COLO668 (cell line): ENCODE data around the gene SASH1.

Source experiments
- DNase-seq: peaks from one replicate; lab custom pipeline; 2025; ENCODE audit not compliant: unreplicated experiment; lab: John Stamatoyannopoulos, UW

SASH1 gene

DNA sequence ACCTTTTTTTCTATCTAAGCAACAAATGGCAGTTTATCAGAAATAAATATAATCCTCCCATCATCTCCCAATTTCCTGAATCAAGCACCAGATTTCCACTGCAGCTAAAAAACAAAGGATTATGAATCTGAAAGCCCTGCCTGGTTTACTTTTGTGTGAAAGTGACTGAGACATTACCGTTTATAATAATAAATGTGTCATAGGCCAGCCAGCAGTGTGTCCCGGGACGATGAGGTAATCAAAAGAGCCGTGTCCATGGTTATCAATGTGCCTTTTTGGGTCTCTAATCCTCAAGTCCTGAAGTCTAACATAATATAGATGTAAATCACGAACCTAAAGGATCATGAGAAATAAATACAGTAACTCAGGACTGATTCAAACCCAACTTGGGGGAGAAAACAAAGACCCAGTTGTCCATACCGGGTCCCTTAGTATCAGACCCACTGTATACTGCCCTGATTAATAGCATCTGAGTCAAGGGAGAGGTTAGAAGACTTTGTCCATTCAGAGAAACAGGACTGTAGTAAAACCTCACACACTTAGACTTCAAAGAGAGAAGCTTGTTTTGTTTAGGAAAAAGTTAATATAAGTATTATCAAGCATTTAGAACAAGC is 149.1 kb downstream of the SASH1 start:
- DNase-seq: no peak

DNA sequence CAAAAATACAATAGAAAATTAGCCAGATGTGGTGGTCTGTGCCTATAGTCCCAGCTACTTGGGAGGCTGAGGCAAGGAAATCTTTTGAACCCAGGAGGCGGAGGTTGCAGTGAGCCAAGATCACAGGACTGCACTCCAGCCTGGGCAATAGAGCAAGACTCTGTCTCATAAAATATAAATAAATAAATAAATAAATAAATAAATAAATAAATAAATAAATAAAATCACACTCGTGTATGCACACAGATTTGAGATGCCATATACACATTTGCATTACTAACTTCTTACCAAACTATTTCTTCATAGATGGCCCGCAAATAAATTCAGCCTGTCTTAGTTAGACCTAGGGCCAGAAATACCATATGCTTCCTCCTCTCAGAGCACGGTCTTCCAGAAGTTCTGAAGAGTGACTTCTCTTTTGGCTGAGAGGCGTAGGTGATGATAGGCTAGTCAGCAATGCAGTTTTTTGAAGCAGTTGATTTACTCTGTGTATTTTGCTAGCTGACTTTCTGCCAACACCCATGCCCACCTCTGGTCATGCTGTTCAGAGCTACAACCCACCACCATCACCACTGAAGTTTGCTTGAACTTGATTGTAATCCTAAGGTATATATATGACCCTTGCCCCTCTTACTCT is 150.1 kb downstream of the SASH1 start:
- DNase-seq: no peak

DNA sequence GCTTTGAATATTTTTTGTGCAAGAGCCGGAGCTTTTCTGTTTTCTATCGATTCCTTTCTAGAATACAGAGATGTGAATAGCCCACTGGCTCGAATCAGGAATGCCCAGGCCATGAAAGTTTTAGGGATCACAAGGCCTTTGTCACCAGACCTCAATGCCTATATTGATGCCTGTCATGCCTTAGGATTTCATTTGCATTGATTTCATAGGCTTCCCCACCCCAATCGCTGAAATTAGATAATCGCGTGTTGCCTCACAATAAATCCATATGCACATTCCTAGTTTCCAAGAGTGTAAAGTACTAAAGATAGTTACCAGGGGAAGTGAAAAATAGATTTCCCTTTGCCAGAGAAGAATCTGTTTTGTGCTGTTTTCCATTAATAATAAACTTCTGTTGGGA is 150.8 kb downstream of the SASH1 start:
- DNase-seq: no peak

DNA sequence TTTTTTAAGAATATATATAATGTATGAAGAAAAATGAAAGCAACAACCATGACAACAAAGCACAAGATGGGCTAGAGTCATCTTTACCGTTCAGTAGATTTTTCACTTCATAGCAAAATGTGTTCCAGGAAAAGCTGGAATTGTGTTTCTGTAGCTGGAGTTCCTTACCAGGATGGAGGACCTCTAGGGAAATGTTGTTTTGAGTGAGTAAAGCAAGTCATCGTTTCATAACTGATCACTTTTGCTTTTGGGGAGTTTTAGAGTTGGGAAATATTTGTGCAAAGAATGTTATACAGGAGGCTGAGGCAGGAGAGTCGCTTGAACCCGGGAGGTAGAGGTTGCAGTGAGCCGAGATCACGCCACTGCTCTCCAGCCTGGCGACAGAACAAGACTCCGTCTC is 151.6 kb downstream of the SASH1 start:
- no peak for DNase-seq

DNA sequence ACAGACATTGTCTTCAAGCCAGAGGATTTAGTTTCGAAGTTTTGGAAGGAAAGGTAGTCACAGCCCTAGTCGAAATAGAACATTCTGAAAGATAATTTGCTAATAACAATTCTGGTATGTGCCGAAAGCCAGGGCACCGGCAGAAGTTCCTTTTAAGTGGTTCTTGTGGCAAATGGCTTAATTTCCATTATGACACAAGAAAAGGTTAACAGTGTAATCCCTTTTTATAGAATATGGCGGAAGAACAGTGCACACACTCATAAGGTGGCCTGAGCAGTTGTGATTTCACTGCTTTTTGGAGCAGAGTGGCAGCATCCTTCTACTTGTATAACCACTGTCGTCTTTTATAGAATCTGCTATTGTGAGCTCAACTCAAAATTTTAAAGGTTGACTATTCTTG is 152.4 kb downstream of the SASH1 start:
- DNase-seq: no peak

DNA sequence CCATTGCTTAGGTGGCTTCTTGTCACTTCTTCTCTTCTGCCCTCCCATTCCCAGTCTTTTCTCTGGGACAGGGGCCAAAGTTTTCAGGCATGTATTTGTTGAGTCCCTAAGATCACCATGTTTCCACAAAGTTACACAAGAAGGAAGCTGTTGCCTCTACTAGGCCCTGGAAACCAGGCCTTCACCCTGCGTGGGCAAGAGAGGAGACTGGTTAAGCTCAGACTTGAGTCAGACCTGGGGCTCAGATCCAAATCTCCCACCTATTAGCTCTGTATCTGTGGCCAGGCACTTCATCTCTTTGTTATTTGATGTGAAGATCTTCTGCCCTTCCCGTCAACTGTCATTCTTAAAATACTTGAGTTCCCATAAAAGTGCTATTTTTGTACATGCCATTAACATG is 154.6 kb downstream of the SASH1 start:
- DNase-seq: no peak

DNA sequence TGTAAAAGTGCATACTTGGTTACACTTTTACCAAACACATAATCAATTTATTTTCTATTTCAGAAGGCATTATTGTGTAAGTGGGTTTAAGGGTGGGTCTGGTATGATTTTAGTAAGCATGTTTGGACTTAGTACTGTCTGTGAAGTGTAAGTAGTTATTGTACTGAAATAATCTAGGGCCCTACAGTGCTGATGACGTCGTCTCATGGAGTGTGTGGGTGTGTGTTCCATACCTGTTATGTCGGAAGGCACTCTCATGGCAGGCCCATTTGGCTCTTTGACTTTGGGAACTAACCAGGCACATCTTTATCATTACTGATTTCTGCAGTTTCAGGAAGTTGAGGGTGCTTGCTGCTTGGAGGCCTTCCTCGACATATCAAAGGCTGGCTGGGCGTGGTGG is 155.1 kb downstream of the SASH1 start:
- no peak for DNase-seq

DNA sequence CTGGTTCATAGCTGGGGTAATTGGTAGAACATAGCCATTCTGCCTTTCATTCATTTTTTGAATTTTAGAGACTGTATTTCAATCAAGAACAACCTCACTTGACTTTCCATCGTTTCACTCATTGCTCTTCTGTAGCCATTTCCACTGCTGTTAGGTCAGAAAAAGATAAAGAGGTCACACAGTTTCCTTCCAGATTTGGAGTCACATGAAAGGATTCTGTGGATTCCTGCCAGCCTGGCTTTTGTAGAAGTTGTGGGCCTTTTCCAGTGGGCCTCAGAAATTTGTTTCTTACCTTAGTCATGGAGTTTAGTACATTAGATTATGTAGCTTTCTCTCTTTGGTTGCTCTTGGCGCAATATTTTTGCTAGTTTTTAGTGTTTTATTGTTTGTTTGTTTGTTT is 157.8 kb downstream of the SASH1 start:
- no peak for DNase-seq

DNA sequence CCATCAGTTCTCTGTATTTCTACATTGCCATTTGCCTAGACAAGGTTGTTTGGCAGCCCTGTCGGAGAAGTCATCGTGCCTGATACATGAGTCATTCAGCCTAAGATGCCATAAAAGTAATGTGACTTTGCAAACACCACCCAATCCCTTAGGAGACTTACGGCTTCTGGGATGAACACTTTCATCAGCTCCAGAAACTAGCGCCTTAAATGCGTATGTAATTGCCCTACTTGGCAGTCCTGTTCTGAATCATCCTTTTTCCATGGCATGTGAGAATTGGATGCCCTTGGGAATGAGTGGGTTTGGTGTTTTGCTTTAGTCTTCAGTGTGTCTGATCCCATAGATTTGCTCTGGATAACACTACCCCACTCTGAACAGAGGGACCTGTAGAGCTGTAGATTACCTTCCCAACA is 158.5 kb downstream of the SASH1 start:
- DNase-seq: no peak

DNA sequence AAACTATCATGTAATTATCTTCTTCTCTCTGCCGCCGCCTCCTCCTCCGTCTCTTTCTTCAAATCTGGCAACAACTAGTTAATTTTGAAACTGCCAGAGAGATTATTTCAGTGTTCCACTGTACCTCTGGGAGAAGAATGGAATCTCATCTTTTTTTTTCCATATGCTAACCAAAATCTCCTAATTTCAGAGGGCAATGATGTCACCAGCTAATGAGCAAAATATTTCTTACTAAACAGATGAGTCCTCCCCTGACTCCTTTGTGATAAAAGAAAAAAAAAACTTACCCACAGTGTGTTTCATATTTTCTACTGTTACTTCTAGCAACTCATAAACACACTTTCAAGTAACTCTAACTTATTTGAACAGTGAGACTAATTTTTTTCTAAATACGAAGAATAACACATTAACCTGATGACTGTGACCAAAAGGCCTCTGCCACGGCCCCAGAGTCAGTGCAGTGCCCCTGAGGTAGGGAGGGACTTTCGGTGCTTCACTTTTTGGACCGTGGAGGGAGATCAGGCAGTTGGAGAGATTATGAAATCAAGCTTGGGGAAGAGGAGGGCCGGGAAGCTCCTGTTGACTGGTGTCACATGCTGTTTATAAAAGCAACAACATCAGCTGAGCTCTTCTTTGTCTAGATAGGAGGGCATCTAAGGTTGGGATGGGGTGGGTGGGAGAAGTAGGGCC is 159.6 kb downstream of the SASH1 start:
- DNase-seq: no peak

DNA sequence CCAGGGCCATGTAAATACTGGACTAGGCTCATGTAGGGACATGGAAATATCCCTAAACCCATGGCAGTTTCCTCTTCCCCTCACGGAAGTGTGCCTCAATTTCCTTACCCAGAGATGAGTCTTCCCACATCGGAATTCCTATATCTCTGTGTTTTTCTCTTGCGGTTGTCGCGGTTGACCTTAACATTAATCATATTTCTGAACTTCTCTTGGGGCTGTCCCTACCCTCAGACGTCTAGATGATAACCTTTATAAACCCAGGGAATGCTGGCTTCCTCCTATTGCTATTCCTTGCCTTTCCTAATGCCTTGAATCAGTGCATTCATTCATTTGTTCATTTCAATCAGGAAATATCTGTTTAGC is 160.1 kb downstream of the SASH1 start:
- no peak for DNase-seq

DNA sequence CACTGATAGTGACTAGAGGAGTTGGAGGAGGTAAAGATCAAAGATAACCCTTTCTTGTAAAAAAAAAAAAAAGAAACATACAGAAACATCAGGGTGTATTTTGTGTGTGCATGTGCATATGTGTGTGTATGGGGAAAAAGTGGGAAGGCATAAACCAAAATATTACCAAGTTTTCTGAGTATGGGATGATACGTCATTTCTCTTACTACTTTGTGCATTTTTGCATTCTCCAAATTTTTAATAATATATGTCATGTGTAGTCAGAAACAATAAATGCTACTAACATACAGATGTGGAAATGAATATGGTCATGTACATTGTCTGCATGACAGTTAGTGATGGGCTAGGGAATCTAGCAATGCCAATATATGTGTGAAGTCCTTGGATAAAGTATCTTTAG is 161.1 kb downstream of the SASH1 start:
- no peak for DNase-seq

DNA sequence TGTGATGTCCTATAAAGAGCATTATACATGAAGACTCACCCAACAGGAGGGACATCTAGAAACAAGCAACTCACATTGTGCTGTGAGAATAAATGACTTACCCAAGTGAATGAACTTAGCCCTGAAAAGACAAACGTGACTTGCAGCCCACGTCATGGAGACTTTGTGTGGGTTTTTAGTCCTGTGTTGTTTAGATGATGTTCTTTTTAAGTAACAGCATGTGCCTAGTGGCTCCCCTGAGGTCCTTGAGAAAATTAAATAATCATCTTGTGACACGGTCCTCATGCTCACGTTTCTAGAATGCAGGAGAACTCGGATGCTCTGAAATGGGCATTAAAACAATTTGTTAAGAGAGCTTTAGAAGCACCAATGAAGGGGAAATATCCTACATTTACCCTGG is 165.1 kb downstream of the SASH1 start:
- DNase-seq: no peak

DNA sequence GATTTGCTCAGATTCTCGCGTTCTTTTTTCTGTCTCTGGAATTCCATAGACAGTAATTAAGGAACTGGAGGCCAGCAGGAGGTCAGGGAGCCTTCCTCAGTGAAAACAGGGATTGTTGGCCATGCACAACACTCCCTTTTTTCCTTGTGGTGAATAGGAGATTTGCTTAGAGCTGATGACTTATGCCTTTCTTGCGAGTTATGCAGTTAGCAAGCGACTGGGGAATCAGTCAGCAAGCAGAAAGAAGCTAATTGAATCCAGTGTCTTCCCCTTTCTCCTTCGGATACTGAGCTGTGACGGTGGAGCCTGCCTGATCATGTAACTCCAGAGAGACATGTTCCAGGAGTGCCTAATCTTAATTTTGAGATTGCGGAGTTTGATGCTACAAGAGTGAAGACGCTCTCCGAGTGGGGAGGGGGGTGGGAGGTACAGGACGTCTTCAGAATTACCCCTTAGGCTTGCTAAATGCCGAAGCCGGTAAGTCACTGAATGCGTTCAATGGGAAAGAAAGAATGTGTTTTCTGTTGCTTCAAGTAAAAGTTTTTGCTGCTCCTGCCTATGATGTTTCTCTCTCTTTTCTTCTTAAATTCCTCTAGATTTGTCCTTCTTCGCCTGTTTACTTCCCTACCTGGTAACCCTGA is 165.9 kb downstream of the SASH1 start:
- no peak for DNase-seq

DNA sequence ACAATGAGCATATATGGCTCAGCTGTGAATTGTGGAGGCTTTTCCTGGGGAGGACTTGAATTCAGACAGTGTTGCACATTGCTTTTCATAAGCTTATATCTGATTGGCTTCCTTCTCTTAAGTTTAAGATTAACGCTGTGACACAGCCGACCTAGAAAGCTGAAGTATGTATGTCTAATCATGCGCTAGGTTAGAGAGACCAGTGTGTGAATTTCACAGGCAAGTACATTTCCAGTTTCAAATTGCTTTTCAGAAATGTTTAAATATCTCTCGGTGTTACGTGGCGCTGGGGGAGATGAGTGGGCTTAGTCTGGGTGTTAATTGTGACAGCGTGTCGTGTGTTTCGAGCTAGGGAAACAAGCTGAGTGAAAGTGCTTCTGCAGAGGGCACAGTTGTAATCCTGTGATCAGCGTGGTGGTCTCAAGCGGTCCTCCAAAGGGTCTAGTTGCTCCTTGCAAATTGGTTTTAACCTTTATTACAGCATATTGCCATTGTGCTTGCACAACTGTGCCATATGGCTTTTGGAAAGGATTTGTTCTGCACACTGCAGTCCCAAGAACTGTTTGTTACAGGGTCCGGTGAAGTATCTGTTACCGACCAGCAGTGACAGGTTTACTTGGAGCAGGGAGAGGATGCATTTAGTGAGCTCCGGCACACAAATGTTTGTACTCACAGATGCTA is 166.6 kb downstream of the SASH1 start:
- no peak for DNase-seq

DNA sequence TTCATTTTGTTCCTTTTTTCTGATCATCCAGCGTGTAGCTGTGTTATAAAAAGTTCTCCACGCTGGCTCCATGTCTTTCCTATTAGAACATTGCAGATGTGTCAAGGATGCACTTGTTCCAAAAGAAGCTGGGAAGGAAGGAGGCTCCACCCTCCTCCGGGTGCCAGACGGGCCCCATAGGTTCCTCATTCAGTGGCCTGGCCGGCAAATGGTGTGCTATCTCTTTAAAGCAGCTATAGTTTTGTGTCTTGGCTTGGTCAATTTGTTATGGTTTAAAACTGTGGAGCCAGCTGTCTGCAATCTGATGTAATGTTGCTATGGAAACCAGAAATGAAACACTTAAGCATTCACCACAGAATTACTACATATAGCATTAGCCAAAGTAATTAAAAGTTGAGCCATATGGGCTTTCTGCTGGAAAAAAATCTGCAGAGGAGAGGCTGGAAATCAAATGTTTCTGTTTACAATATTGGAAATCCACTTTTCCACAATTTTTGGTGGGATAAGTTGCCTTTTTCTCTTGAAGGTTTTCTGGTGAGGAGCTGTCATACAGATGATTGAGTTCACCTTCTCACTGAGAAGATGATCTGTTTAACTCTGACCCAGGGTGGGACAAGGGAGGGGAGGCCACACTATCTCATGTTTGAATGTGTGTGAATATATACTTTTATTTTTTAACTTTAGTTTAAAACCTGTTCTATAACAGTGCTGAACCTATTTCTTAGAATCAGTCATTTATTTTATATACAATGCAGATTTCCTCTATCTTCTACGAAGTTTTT is 167.4 kb downstream of the SASH1 start:
- DNase-seq: no peak

DNA sequence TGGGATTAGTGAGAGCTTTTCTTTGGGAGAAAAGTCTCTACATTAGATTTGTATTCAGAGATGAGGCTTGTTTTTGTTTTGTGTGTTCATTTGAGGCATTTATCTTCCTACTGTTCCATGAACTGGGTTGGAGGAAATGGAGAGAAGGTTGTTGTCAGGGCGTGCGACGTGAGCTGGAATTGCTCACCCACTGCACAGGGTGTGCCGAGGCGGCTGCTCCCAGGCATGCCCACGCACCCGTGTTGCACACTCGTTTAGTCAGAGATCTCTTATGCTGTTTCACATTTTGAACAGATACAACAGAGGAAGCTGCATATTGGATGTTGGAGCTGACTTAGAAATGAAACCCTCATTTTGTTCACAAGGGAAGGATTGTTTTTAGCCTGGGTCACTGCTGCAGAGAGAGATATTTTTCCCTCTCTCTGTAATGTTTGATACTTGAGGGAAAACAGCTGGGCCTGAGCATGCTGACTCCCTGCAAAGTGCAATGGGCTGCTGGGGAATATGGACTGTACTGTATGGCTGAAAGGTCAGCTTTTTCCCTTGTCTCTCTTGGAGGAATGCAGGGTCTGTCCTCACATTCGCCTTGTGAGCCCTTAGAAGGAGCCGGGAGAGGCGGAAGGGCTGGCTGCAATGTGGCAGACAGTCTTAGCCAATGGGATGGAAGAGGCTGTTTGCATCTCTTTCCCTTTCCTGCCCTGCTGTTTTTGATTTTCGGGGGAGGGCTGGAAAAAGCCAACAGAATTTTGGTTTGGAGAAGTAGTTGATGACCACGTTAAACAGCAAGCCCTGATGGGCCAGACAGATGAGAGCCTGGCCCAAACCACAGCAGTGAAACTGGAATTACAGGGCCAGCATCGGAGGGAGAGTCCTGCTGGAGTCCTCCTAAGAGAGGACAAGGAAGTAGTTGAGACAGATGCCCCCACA is 170.8 kb downstream of the SASH1 start:
- no peak for DNase-seq

DNA sequence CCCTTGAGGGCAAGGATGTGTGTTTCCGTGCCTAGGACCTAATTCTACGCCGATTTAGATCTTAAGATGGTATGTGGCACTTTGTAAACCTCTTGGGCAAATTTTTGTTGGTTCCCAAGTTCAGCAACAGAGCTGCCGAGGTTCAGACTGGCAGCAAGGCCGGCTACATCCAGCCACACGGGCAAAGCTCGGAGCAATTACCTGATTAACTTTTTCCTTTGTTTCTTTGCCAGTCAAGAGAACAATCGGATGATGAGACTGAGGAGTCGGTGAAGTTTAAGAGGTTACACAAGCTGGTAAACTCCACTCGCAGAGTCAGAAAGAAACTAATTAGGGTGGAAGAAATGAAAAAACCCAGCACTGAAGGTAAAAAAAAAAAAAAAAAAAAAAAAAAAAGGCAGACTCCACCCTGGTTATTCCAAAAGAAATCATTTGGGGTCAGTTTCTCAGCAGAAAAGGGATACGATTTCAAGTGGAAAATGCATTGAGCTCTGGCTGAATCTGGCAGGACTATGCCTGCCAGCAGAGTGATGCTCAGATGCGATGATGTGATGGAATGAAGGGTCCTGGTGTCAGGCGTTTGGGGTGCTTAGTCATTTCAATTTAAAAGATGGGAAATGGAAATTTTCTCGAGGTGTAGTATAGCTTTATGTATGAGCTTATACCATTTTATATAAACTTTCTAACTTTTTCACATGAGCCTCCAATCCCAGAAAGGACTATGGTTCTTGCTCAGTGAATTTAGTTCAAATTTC is 171.6 kb downstream of the SASH1 start:
- no peak for DNase-seq

DNA sequence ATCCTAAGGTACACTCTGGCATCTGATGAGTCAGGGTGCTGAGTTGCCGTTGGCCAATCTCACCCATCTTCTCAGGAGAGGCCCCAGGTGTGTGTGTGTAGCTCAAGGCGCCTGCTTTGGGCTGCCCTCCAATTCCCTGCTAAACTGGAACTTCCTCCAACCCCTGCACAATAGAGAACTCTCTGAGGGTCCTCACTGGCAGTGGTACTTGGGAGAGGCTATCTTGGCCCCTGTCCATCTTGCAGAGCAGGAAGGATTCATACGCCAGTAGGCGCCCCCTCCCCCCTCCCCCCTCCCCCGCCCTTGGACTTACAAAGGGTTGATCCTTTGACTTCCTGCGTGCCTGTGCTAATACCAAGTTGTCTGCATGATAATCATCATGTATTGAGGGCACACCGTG is 173.6 kb downstream of the SASH1 start:
- DNase-seq: no peak
